A673 (cell line): ENCODE measurements around the gene TMEM138. TPM values are rescaled to one million over a fixed set of nuclear protein-coding genes. Genes with fewer than 3 reads are reported as not detected.

Experiments
- BruUV-seq: library from RNA; stranded (reverse); fragments of 400-500 nt; replicated peaks from 2 replicates; lab custom pipeline; 2021; lab: Mats Ljungman, UMichigan
- CTCF ChIA-PET: fragments of 300-600 bp; sonication (Branson Sonifier 250); formaldehyde crosslinking; loops from one replicate; lab custom pipeline; 2022; ENCODE audit warnings: antibody characterized with exemption; lab: Charles Lee
- POLR2A ChIA-PET: fragments of 300-600 bp; sonication (Branson Sonifier 250); formaldehyde crosslinking; loops from one replicate; lab custom pipeline; 2022; ENCODE audit warnings: antibody characterized with exemption; ENCODE audit not compliant: low non-redundant PET; lab: Charles Lee
- DNase-seq: peaks from one replicate; pipeline ENCODE4 v3.0.0-alpha.2; 2015; ENCODE audit warnings: low spot score
- H3K27ac ChIP-seq: fragments of 200-600 bp; sonication (generic); 2 replicates; pipeline ENCODE4 v1.5.1; 2016; ENCODE audit warnings: mixed run types, low read depth, mild to moderate bottlenecking, mixed read lengths, antibody characterized with exemption, low read length; ENCODE audit not compliant: poor library complexity, severe bottlenecking
- H3K27me3 ChIP-seq: fragments of 200-600 bp; sonication (generic); replicated peaks from 2 replicates; pipeline ENCODE4 v1.6.1; 2017; ENCODE audit warnings: mixed run types, low read depth, mild to moderate bottlenecking, mixed read lengths, antibody characterized with exemption, low read length; ENCODE audit not compliant: insufficient read depth, poor library complexity
- H3K36me3 ChIP-seq: fragments of 200-600 bp; sonication (generic); 2 replicates; pipeline ENCODE4 v1.6.1; 2016; ENCODE audit warnings: mixed run types, mild to moderate bottlenecking, mixed read lengths, antibody characterized with exemption, low read length; ENCODE audit not compliant: insufficient read depth, poor library complexity, severe bottlenecking
- H3K4me1 ChIP-seq: fragments of 200-600 bp; sonication (generic); 2 replicates; pipeline ENCODE4 v1.6.1; 2017; ENCODE audit warnings: mixed run types, mild to moderate bottlenecking, mixed read lengths, antibody characterized with exemption, low read length; ENCODE audit not compliant: insufficient read depth, poor library complexity, severe bottlenecking
- H3K4me3 ChIP-seq: fragments of 200-600 bp; sonication (generic); 2 replicates; pipeline ENCODE4 v1.5.1; 2016; ENCODE audit warnings: low read depth, mixed run types, mild to moderate bottlenecking, mixed read lengths, low read length; ENCODE audit not compliant: poor library complexity, severe bottlenecking
- H3K9me3 ChIP-seq: fragments of 200-600 bp; sonication (generic); 2 replicates; pipeline ENCODE4 v1.6.1; 2016; ENCODE audit warnings: mixed run types, low read depth, mild to moderate bottlenecking, mixed read lengths, antibody characterized with exemption, low read length; ENCODE audit not compliant: poor library complexity, severe bottlenecking
- EZH2 ChIP-seq: fragments of 200-600 bp; sonication (generic); IDR thresholded peaks from 2 replicates; pipeline ENCODE4 v1.6.1; 2017; ENCODE audit warnings: borderline replicate concordance, low read depth, mild to moderate bottlenecking, mixed read lengths, antibody characterized with exemption, low read length; ENCODE audit not compliant: poor library complexity, severe bottlenecking
- intact Hi-C: fragments of 100-400 bp; cut with micrococcal nuclease; formaldehyde crosslinking; loops from one replicate; pipeline ENCODE4 v1.10.0; 2022; ENCODE audit not compliant: unreplicated experiment
- total RNA-seq: library from RNA; stranded (reverse); gene quantifications from 2 replicates; pipeline ENCODE4 v1.2.3, GENCODE V29; 2021
- TF ChIP-seq, protein P1 (sequence below): fragments of 300-800, 200-600 bp; sonication (generic); conservative IDR thresholded peaks from 2 replicates; pipeline ENCODE4 v1.5.1; 2017; ENCODE audit warnings: low read depth, mild to moderate bottlenecking, antibody characterized with exemption, low read length, moderate library complexity, mixed read lengths

TMEM138 gene
- total RNA-seq, 1 experiment from 2014 or later: 82.8 TPM

DNA sequence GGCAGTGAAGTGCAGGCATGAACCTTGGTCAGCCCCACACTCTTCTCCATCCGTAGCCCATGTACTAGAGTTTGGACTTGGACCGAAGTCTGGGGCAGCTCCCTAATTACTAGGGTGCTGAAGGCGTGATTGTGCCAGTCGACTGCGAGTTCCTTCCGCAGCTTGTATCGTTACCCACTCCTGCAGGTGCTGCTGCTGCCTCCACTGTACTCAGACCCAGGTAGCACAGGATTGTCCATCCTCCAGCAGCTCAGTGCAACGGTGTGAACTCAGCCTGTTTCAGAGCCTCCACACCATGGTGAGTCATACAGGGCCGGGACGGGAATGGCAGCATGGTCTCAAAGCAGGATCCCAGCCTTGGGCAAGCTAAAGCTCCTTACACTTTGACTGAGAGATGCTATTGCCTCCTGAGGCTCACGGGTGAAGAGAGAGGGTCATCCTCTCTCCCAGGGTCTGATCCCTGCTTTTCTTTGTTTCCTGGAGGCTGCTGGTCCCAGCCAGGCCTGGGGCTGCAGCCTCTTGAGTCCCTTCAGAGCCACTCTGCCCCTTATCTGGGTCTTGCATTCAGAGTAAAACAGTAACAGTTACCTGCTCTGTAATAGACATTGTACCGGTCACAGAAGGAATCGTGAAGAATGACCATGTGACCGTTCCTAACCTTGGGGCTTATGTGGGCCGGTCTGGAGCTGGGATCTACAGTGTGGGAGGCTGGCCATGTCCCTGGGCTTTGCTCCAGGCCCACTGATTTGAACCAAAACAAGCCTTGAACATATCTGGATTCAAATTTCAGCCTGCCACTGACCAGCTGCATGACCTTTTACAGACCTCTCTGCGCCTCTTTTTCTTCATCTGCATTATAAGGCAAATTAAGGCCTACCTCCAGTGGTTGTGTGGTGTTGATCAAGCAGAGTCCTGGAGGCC, 27.5 kb upstream of the TMEM138 start:
- DNase-seq: peak; percentile 26
- no peak overlapping the region for H3K27ac ChIP-seq
- POLR2A ChIA-PET: no interaction called here
- CTCF ChIA-PET: interaction anchor here (1.2 to 3.5 kb wide), 2 partner anchors 51 to 58 kb away, joined by 3 to 54 read pairs; partner anchors contain the start of gene TMEM216
- peaks cover 10% of the 10 kb centered on the region for H3K4me1 ChIP-seq
- intact Hi-C loops: no loop called here
- H3K27me3 ChIP-seq: no peaks in the 10 kb centered on the region
- TF ChIP-seq, protein P1, sequence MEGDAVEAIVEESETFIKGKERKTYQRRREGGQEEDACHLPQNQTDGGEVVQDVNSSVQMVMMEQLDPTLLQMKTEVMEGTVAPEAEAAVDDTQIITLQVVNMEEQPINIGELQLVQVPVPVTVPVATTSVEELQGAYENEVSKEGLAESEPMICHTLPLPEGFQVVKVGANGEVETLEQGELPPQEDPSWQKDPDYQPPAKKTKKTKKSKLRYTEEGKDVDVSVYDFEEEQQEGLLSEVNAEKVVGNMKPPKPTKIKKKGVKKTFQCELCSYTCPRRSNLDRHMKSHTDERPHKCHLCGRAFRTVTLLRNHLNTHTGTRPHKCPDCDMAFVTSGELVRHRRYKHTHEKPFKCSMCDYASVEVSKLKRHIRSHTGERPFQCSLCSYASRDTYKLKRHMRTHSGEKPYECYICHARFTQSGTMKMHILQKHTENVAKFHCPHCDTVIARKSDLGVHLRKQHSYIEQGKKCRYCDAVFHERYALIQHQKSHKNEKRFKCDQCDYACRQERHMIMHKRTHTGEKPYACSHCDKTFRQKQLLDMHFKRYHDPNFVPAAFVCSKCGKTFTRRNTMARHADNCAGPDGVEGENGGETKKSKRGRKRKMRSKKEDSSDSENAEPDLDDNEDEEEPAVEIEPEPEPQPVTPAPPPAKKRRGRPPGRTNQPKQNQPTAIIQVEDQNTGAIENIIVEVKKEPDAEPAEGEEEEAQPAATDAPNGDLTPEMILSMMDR: no peak
- no peak for TF ChIP-seq EZH2
- BruUV-seq: no TSS peak
- no peak overlapping the region for H3K4me3 ChIP-seq
- H3K36me3 ChIP-seq: peaks cover 8% of the 10 kb centered on the region
- H3K9me3 ChIP-seq: no peaks in the 10 kb centered on the region

DNA sequence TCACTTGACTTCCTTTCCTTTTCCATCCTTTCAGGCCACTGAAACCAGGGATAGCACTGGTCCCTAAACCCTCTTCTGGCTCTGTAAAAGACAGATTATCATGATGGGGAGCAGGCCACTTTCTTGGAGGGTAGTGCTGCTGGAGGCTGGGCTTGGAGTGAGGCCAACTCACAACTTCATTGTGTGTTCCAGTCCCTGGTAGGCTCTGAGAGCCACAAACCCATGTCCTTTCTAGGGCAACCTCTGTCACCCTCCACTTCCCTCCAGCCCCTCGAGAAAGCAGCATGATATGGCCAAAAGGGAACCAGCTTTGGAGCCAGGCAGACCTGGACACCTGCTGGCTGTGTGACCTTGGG, 26.8 kb upstream of the TMEM138 start:
- intact Hi-C loops: no loop called here
- ChIA-PET CTCF (interaction anchor here (1.2 to 3.5 kb wide), 3 partner anchors 27 to 58 kb away, joined by 9 to 54 read pairs (median 12); partner anchors contain the start of genes CYB561A3 and TMEM138), POLR2A (no interaction called here)
- no peaks in the 10 kb centered on the region for H3K27me3 ChIP-seq
- peaks cover 6% of the 10 kb centered on the region for H3K36me3 ChIP-seq
- no peaks in the 10 kb centered on the region for H3K9me3 ChIP-seq
- BruUV-seq: no TSS peak
- DNase-seq: no peak
- H3K4me3 ChIP-seq: no peak overlapping the region
- peaks cover 10% of the 10 kb centered on the region for H3K4me1 ChIP-seq
- TF ChIP-seq EZH2: no peak
- TF ChIP-seq, protein P1: no peak
- H3K27ac ChIP-seq: no peak overlapping the region

DNA sequence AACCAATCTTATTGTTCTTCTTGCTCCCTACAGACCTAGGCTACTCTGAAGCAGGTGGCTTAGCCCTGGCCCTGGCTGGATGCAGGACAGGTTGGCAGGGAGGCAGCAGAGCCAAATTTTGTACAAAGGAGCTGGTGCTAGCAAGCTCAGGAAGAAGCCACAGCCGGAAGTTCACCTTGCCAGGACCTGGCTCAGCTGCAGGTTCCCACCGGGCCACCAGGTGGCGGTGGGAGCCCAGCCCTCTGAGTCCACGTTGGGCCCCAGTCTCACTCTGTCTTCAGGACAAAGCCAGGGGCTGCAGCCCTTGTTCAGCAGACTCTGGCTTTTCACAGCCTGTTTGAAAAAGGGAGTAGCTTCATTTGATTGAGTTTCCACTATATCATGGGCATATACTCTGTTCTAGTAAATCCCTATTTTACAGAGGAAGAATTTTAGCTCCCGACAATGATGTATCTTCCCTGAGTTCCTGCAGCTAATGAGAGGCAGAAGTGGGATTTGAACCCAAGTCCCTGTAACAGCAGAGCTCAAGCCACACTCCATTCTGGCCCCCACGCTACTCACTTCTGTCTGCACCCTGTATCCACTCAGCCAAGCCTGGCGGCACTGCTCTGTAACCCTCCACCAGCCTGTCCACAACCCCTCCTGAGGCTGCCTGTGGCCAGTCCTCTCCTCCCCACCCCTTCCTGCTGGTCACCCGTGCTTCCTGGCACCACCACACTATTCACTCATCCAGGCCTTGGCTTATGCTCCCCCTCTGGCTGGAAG, 25.8 kb upstream of the TMEM138 start:
- no peaks in the 10 kb centered on the region for H3K27me3 ChIP-seq
- H3K9me3 ChIP-seq: no peaks in the 10 kb centered on the region
- ChIA-PET CTCF (interaction anchor here (0.6 to 3.5 kb wide), 7 partner anchors 19 to 57 kb away, joined by 3 to 54 read pairs (median 7); partner anchors contain the start of genes CYB561A3 and TMEM138), POLR2A (interaction anchor here (0.8 kb wide), 1 partner anchor 12 kb away, joined by 3 read pairs; no protein-coding TSS in a partner anchor)
- H3K4me3 ChIP-seq: no peak overlapping the region
- BruUV-seq: no TSS peak
- peak; percentile 90 for DNase-seq
- H3K4me1 ChIP-seq: peaks cover 6% of the 10 kb centered on the region
- peaks cover 6% of the 10 kb centered on the region for H3K36me3 ChIP-seq
- no peak overlapping the region for H3K27ac ChIP-seq
- intact Hi-C loops: loop anchor here (1.0 kb wide), 1 partner anchor 49 kb away; no protein-coding TSS in a partner anchor
- TF ChIP-seq EZH2: no peak
- TF ChIP-seq, protein P1: peak; percentile 99
